HG03280 (cell line): ENCODE measurements around the gene FABP6.
A peak's percentile ranks its signal among the peaks of the same experiment; 100 is the strongest.
"Not testable (repeated sequence)": the region's sequence is repeated elsewhere in the genome, so short reads cannot be mapped to it uniquely, and the experiment has no call there.

Experiments
- ATAC-seq: cut with Tn5 transposase; IDR thresholded peaks from one replicate; pipeline ENCODE4 v1.9.1; 2021; ENCODE audit warnings: mild to moderate bottlenecking, moderate library complexity; ENCODE audit not compliant: unreplicated experiment

Gene FABP6

GRCh38 chr5:160229190-160229742 lies at the start of gene FABP6:
TSS of gene FABP6 (plus strand) at chr5:160229506. CDS start at chr5:160229558, 52 bp downstream.
- ATAC-seq, result no peak

- no peak for ATAC-seq
Measured at GRCh38 chr5:160180931-160181330, 48.4 kb upstream of the FABP6 start.

GRCh38 chr5:160181965-160182622 lies 47.2 kb upstream of the FABP6 start:
- no peak for ATAC-seq

GRCh38 chr5:160183075-160183474 lies 46.2 kb upstream of the FABP6 start:
- no peak for ATAC-seq

GRCh38 chr5:160185626-160186360 lies 43.5 kb upstream of the FABP6 start:
- ATAC-seq, result no peak

GRCh38 chr5:160186480-160186879 lies 42.8 kb upstream of the FABP6 start:
- no peak for ATAC-seq

GRCh38 chr5:160187091-160187490 lies 42.2 kb upstream of the FABP6 start:
- no peak for ATAC-seq

GRCh38 chr5:160188141-160189015 lies 40.9 kb upstream of the FABP6 start:
- no peak for ATAC-seq

GRCh38 chr5:160192424-160192823 lies 36.9 kb upstream of the FABP6 start:
- no peak for ATAC-seq

GRCh38 chr5:160193076-160193475 lies 36.2 kb upstream of the FABP6 start:
- ATAC-seq, result not testable (repeated sequence)

GRCh38 chr5:160193790-160194189 lies 35.5 kb upstream of the FABP6 start:
- ATAC-seq, result not testable (repeated sequence)

- ATAC-seq, result no peak
Measured at GRCh38 chr5:160197341-160198144, 31.8 kb upstream of the FABP6 start.

- ATAC-seq, result no peak
Measured at GRCh38 chr5:160198146-160198545, 31.2 kb upstream of the FABP6 start.

GRCh38 chr5:160198841-160199409 lies 30.4 kb upstream of the FABP6 start:
- no peak for ATAC-seq

- peak; percentile 92 for ATAC-seq
Measured at GRCh38 chr5:160199410-160199911, 29.8 kb upstream of the FABP6 start.

GRCh38 chr5:160207061-160207460 lies 22.2 kb upstream of the FABP6 start:
- no peak for ATAC-seq

GRCh38 chr5:160209917-160210316 lies 19.4 kb upstream of the FABP6 start:
- ATAC-seq, result no peak

- no peak for ATAC-seq
Measured at GRCh38 chr5:160210606-160211005, 18.7 kb upstream of the FABP6 start.

- no peak for ATAC-seq
Measured at GRCh38 chr5:160211352-160211751, 18.0 kb upstream of the FABP6 start.

GRCh38 chr5:160213537-160213936 lies 15.8 kb upstream of the FABP6 start:
- peak; percentile 49 for ATAC-seq
